Measurements from ENCODE around the gene TMOD4.

The TMOD4 gene

GRCh38 chr1:151146412-151147131 is 29.2 kb downstream of the TMOD4 start, which contains the start of gene SEMA6C:
Gene SEMA6C, minus strand, starts transcription at chr1:151146631. Its CDS starts 4,010 bp downstream, at chr1:151142621.
- Histone ChIP-seq H3K36me3 (replicated peaks) (no peaks in the 10 kb centered on the region), H3K4me3 (ENCODE audit: low read depth, low read length) (peak within 1 kb of the TSS; percentile 72), H3K27ac (peak within 1 kb of the TSS; percentile 4), H3K27me3 (replicated peaks) (no peaks in the 10 kb centered on the region)
- TF ChIP-seq CTCF (IDR thresholded peaks at IDR 0.05; ENCODE audit: low read depth, low read length, missing control alignments): no peak
- DNase-seq: peak; percentile 87
- in situ Hi-C loops (cut with HindIII; ENCODE audit: low pct_ligation_motif_present, low sequenced_read_pairs): no loop called here

DNA sequence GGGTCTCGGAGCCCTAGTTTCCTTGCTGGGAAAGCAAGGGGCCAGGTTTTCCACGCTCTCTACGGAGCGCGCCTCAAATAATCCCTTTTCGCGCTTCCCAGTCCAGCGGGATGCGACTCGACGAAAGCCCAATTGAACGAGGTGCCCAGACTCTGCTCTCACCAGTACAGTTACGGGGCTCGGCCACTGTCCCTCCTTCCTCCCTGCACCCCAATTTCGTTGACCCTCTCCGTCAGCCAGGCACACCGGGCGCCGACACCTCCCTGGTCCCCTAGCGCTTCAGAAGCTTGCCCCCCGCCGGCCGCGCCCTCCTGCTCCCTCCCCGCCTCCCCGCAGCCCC is 29.7 kb downstream of the TMOD4 start:
- no peak for TF ChIP-seq CTCF (IDR thresholded peaks at IDR 0.05; ENCODE audit: low read depth, low read length, missing control alignments)
- DNase-seq: no peak
- H3K4me3 ChIP-seq (ENCODE audit: low read depth, low read length): peak overlapping the region; percentile 72
- in situ Hi-C loops (cut with HindIII; ENCODE audit: low pct_ligation_motif_present, low sequenced_read_pairs): no loop called here
- no peaks in the 10 kb centered on the region for H3K27me3 ChIP-seq (replicated peaks)
- H3K36me3 ChIP-seq (replicated peaks): no peaks in the 10 kb centered on the region
- no peak overlapping the region for H3K27ac ChIP-seq

DNA sequence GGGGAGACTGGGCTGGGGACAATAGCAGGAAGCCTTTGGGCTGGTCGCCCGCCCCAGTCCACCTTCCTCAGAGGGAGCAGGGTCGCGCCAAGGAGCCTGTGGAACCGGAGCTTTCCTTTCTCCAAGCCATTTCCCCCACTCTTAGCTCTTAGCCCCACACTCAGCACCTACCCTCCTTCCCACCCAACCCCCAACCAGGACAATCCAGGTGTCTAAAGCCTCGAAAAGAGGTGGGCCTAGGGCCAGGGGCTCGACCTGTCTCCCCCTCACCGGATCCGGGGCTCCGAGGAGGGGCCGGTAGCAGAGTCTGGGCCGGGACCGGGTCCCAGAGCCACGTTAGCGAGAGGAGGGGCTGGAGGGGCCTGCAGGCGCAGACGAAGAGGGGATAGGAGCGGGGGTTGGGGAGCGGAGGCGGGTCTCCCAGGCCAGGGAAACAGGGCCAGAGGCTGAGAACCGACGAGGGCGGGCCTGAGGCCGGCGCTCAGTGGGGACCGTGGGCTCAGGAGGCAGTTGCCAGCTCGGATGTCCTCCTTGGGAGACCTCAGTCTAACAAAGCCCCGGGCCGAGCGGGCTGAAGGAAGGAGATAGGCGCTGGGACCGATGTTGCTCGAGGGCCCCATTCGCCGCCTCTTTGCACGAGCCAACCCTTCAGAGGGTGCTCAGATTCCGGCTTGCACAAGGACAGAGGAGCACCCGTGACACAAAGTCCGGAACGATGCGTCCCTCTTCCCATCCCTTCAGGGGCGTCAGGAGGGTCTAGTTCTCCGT is 30.3 kb downstream of the TMOD4 start:
- peak; percentile 13 for DNase-seq
- Histone ChIP-seq H3K4me3 (ENCODE audit: low read depth, low read length) (peak overlapping the region; percentile 72), H3K27me3 (replicated peaks) (no peaks in the 10 kb centered on the region), H3K27ac (no peak overlapping the region), H3K36me3 (replicated peaks) (no peaks in the 10 kb centered on the region)
- no peak for TF ChIP-seq CTCF (IDR thresholded peaks at IDR 0.05; ENCODE audit: low read depth, low read length, missing control alignments)
- in situ Hi-C loops (cut with HindIII; ENCODE audit: low pct_ligation_motif_present, low sequenced_read_pairs): no loop called here

GRCh38 chr1:151144474-151145303 is 31.1 kb downstream of the TMOD4 start:
- no peak for TF ChIP-seq CTCF (IDR thresholded peaks at IDR 0.05; ENCODE audit: low read depth, low read length, missing control alignments)

DNA sequence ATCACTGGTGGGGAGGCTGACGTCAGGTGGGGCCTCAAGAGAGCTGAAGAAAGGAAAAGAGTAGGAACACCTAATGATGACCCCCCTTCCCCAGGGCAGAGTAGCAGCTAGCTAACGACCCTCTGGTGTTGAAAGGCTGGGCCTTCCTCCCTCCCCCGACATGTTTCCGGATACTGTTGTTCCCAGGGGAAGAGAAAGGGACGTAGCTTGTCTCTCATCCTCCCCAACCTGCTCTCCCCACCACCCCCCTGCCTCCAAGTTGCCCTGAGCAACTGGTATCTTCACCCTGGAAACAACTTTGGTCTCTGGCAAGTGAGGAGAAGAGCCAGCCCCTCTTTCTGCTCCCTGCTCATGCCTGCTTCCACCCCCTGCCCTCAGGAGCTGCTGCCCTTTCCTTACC is 31.8 kb downstream of the TMOD4 start:
- TF ChIP-seq CTCF (IDR thresholded peaks at IDR 0.05; ENCODE audit: low read depth, low read length, missing control alignments): no peak
- no peaks in the 10 kb centered on the region for H3K27me3 ChIP-seq (replicated peaks)
- DNase-seq: no peak
- in situ Hi-C loops (cut with HindIII; ENCODE audit: low pct_ligation_motif_present, low sequenced_read_pairs): no loop called here
- H3K27ac ChIP-seq: no peak overlapping the region
- no peaks in the 10 kb centered on the region for H3K36me3 ChIP-seq (replicated peaks)
- H3K4me3 ChIP-seq (ENCODE audit: low read depth, low read length): no peak overlapping the region

More at GRCh38 chr1:151144474-151145303, 31.1 kb downstream of the TMOD4 start:
- in situ Hi-C loops (cut with HindIII; ENCODE audit: low pct_ligation_motif_present, low sequenced_read_pairs): no loop called here
- Histone ChIP-seq H3K27ac (no peak overlapping the region), H3K27me3 (replicated peaks) (no peaks in the 10 kb centered on the region), H3K36me3 (replicated peaks) (no peaks in the 10 kb centered on the region), H3K4me3 (ENCODE audit: low read depth, low read length) (no peak overlapping the region)
- DNase-seq: no peak
